GM18499 (cell line): ENCODE measurements around the gene GPBP1L1.
"Not testable (repeated sequence)": the region's sequence is repeated elsewhere in the genome, so short reads cannot be mapped to it uniquely, and the experiment has no call there.

ENCODE experiments used
- ATAC-seq: cut with Tn5 transposase; IDR thresholded peaks from one replicate; pipeline ENCODE4 v1.9.1; 2021; ENCODE audit warnings: moderate number of reproducible peaks; ENCODE audit not compliant: insufficient read depth, unreplicated experiment

Gene GPBP1L1, protein sequence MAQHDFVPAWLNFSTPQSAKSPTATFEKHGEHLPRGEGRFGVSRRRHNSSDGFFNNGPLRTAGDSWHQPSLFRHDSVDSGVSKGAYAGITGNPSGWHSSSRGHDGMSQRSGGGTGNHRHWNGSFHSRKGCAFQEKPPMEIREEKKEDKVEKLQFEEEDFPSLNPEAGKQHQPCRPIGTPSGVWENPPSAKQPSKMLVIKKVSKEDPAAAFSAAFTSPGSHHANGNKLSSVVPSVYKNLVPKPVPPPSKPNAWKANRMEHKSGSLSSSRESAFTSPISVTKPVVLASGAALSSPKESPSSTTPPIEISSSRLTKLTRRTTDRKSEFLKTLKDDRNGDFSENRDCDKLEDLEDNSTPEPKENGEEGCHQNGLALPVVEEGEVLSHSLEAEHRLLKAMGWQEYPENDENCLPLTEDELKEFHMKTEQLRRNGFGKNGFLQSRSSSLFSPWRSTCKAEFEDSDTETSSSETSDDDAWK

DNA sequence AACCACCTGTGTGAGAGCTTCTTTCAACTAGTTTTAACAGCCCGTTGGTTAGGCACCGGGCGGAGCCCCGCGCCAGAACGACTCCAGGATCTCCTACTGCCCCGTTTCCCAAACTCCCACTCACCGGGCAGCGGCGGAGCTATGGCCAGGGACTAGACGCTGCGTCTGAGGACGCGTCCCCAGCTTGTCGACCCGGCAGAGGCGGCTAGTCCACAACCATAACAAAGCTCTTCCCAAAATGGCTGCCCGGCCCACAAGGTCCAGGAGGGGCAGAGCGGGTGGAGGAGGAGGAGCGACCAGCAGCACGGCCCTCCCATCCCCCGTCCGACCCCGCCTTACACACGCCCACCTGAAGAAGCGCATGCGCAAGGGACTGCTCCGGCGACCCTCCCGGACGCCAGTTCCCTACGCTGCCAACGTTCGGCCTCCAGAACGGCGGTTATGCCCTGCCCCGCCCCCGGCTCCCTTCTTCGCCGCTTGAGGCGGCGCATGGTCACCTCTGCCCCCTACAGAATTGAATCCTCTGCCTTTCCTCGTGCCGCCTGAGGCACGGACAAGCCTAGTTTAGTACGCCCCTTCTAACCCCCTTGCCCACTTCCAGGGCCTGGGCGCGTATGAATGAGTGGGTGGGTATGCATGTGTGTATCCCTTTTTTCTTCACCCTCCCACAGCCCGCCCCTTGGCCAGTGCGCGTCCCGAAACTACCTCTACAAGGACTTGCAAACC, at the start of gene GPBP1L1:
TSS of gene GPBP1L1 (minus strand) at position 246 of the 726 bp plus-strand sequence. CDS start 27,446 bp downstream, outside the sequence.
- peak; percentile 33 for ATAC-seq

DNA sequence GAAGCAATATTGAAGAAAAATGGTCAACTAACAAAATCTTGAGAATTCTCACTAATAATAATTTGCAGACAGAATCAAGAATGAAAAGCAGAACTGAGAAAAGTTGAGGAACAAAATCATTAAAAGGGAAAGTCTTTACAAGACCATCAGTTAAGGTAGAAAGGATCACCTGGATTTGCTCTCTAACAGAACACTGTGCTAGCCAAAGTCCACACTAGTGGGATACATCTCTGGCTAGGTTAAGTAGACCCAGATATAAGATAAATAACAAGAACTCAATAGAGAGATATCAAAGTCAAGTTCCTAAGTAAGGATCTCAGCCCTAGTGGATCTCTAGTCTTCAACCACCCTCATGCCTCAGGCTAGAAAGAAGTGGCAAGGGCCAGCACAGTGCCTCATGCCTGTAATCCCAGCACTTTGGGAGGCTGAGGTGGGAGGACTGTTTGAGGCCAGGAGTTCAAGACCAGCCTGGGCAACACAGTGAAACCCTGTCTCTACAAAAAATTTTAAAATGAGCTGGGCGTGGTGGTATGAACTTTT, 44.5 kb upstream of the GPBP1L1 start:
- ATAC-seq, result no peak

DNA sequence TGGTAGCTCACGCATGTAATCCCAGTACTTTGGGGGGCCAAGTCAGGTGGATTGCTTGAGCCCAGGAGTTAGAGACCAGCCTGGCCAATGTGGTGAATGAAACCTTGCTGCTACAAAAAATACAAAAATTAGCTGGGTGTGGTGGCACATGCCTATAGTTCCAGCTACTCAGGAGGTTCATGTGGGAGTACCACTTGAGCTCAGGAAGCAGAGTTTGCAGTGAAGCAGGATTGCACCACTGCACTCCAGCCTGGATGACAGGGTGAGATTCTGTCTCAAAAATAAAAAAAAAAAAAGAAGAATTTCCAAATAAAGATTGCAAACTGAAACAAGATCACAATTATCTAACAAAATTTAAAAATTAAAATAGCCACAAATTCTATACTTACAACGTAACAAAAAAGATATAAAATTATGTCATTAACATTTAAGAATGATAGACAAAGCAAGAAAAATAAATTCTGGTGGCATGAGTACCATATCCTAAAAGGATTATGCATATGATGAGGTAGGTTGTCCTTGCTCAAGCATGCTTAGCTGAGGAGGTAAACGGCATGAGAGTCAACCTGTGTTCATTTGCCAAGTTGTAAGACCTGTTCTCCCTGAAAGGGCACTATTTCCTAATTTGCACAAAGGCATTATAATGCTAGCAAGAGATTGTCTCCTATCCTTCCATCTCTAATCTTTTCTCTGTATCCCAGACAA, 43.9 kb upstream of the GPBP1L1 start:
- ATAC-seq, result no peak

DNA sequence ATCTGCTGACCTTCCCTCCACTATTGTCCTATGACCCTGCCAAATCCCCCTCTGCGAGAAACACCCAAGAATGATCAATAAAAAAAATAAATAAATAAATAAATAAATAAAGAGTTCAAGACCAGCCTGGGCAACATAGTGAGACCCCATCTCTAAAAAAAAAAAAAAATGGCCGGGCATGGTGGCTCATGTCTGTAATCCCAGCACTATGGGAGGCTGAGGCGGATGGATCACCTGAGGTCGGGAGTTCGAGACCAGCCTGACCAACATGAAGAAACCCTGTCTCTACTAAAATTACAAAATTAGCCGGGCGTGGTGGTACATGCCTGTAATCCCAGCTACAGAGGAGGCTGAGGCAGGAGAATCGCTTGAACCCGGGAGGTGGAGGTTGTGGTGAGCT, 39.7 kb upstream of the GPBP1L1 start:
- ATAC-seq, result not testable (repeated sequence)

DNA sequence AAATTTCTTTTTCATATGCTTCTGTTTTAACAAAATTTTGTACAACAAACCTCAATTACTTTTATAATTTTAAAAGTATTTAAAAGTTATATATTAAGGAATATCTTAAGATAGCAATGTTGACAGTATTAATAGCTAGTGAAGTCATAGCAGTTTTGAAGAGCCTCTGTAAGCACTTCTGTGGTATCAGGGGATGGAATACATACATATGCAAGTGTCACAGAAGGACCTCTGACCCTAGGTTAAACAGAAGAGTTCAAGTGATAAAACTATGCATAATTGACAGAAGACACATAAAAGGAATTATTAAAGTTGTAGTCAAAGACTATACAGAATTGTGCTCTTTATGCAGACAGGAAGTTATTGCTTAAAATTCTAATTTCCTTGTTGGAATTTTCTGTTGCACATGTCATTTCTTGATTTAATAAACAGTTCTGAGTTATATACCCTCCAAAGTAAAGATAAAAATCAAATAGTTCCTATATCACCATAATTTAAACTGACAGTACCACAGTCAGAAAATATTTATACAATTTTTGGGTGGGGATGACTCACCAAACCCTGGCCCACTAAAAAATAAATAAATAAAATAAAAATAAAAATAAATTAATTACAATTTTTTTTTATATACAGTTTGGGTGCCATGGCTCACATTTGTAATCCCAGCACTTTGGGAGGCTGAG, 37.1 kb upstream of the GPBP1L1 start:
- no peak for ATAC-seq

DNA sequence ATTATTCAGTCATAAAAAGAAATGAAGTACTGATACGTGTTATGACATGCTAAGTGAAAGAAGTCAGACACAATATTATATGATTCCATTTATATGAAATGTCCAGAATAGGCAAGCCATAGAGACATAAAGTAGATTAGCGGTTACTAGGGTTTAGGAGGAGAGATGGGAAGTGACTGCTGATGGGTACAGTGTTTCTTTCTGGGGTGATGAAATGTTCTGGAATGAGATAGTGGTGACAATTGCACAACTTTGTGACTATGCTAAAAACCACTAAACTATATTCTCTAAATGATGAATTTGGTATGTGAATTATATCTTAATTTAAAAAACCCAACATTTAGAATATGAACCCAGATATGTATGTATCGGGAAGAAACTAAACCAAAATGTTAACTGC, 36.5 kb upstream of the GPBP1L1 start:
- no peak for ATAC-seq

DNA sequence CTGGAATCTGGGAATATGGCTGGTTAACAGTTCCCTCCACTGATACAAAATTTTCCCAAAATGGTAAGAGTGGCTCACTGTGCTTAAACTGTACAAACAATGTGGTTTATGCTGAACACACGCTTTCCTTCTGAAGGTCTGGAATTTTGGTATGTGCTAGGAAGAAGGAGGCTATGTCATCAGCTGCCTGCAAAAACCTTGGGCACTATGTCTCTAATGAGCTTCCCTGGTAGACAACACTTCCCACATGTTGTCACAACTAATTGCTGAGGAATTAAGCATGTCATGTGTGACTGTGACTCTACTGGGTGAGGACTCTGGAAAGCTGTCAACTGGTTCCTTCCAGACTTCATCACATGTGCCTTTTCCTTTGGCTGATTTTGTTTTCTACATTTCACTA, 34.9 kb upstream of the GPBP1L1 start:
- no peak for ATAC-seq

DNA sequence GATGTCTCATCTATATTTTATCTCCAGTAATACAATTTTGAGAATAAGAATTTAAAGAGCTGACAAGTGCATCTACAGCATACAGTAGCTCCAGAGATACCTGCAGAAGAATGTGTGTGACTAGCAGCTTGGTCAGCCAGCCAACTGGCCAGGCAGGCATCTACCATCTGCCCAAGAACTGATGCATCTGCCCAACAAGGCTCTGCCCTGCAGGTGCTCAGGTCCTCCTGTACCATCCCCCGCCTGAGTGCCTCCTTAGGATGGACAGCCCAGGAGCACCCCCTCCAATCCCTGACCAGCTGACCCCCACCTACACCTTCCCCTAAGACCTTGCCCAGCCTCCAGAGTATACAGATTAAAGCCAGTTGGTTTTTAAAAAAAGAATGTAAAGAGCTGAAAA, 32.0 kb upstream of the GPBP1L1 start:
- ATAC-seq, result no peak

DNA sequence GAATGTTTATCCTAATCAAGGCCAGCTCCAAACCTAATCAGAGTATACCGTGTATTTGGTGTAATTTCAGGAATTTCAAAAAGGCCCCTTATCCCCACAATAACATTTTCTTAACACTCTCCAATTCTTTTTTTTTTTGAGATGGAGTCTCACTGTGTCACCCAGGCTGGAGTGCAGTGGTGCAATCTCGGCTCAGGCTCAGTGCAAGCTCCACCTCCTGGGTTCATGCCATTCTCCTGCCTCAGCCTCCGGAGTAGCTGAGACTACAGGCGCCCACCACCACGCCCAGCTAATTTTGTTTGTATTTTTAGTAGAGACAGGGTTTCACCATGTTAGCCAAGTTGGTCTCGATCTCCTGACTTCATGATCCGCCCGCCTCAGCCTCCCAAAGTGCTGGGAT, 31.1 kb upstream of the GPBP1L1 start:
- not testable (repeated sequence) for ATAC-seq

DNA sequence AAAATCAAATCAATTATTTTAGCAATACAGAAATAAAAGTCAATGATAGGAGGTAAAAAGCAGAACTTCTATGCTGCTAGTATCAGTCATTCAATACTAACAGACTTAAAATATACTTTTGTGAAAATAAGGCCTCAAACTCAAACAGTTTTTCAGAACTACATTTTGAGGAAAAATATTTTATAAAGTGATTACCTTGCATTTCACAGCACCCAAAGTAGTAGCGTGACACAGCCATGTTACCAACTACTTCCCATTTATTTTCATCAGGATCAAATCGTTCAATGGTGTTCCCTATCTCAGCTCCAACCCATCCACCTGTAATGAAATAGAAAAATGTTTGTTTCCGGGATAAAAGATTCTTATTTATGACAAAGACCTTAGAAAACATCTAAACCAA, 30.4 kb upstream of the GPBP1L1 start:
- no peak for ATAC-seq

DNA sequence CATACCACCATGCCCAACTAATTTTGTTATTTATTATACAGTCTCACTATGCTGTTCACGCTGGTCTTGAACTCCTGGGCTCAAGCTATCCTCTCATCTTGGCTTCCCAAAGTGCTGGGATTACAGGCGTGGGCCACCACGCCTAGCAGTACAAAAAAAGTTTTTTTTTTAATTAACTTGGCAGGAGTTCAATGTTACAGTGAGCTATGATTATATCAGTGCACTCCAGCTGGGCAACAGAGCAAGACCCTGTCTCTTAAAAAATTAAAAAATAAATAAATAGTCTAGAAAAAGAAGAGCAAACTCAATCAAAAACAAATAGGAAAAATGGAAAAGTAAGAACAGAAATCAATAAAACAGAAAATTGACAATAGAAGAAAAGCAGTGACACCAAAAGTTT, 27.4 kb upstream of the GPBP1L1 start:
- no peak for ATAC-seq

DNA sequence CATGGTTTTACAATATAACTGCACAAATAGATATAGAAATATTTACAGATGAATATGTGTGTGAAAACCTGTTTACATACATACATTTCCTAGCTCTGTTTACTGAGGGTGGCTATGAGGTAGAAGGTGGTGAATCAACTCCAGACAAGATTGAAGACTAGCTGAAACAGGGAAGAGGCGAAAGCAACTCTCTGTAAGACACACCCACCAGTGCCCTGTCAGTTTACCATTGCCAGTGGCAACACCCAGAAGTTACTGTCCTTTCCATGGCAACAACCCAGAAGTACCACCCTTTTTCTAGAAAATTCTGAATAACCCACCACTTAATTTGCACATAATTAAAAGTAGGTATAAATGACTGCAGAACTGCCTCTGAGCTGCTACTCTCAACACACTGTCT, 18.3 kb upstream of the GPBP1L1 start:
- ATAC-seq, result no peak

DNA sequence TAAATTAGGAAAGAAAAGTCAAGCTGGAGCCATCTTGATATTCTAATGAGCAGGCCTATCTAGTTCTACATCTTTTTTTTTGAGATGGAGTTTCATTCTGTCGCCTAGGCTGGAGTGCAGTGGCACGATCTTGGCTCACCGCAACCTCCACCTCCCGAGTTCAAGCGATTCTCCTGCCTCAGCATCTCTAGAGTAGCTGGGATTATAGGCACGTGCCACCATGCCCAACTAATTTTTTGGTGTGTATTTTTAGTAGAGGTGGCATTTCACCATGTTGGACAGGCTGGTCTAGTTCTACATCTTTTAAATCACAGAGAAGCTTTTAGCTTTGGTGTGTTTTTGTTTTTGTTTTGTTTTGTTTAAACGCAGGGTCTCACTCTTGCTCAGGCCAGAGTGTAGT, 8.5 kb upstream of the GPBP1L1 start:
- no peak for ATAC-seq

DNA sequence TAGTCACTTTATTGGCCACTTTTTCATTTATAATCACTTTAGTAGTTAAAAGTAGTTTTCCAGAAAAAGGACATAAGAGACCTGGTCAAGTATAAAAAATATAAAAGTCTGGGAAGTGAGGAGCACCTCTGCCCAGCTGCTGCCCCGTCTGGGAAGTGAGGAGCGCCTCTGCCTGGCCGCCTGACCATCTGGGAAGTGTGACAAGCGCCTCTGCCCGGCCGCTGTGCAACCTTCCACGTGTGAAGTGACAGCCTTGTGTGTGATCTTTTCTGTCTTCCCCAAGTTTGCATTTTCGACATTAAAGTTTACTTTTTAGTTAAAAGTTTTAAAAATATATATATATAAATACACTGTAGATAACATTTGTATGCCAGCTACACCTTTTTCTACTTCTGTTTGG, 7.5 kb upstream of the GPBP1L1 start:
- ATAC-seq, result not testable (repeated sequence)

DNA sequence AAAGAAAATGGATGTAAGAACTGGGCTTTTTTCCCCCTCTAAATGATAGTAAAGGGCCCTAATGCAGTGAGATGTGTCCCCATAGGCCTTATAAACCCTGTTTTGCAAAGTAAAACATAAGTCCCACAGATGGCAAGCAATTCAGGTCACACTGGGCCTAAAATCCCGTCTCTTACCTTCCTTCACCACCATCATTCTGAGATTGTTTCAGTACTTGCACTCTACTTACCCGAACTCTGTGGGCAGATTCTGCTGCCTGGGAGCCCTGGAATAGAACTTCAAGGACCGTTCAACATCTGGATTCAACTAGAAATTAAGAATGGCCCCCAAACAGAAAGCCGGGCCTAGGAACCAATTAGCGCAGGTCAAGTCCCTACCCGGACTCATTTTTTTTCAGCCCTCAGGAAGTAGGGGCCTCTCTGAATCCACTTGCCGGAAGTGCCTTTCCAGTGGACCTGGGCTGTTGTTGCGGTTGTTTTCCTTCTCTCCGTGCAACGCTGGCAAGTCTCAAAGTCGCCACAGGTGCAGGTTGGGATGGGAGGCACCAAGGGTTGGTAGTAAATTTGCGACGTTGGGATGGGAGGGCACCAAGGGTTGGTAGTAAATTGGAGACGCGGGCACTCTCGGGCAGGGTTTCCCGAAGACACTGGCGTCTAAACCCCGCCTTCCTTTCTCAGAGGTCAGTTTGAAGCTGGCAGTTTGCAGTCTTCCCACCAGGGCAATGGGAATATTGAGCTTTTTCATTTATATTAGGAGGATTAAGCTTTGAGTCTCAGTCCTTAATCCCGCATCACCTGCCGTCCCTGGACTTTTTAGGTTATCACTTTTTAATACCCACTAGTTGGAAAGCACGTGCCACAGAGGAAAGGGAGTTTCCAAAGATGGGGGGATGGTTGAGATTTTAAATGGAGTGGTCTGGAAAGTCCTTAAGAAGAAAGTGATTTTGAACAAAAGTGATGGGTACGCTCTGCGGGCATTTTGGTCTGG, 1.7 kb upstream of the GPBP1L1 start, which contains the start of gene TMEM69:
TSS of gene TMEM69 (plus strand) at position 428 of the 987 bp plus-strand sequence. CDS start 2,888 bp downstream, outside the sequence.
- ATAC-seq, result no peak

DNA sequence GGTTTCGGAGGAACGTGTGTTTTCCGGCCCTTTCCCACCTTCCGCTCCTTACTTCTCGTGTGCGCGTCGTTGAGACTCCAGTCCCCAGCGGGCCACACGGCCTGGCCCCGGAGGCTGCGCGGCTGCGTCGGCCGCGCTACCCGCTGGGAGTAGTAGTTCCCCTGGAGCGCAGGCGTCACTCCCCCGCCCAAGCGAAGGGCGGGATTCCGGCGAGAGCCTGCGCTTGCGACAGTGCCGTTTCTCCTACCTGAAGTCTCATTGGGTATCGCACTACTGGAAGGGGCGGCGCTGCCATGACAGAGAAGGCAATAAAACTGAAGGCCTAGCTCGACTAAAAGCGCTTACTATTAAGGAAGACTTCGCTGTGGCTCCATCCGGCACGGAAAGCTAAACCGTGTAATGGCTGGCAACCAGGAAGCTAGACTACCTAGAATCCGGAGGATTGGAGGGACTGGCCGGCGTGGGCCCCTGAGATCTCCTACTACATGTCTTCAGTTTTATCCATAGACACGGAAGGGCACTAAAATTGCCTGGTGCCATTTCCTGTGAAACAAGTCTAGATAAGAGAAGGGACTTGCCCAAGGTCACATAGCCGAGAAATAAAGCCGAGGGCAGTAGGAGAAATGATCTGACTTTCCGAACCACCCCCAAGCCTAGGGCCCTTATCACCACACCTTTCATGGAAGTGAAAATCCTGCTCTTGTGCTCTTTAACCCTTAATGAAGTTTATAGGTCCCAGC, 851 bp upstream of the GPBP1L1 start:
- ATAC-seq, result peak; percentile 56

DNA sequence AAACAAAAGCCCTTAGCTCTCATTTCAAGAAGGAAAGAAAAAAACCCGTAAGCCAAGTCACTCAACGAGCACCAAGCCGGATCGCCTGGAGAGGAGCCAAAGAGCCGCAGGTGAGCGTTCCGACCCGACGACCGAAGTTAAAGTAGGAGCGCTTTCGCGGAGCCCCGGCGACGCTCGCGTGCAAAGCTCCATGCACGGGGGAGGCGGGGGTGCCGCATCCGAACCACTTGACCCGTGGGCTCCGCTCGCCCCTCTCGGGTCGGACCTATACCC, 382 bp downstream of the GPBP1L1 start:
- peak; percentile 3 for ATAC-seq

DNA sequence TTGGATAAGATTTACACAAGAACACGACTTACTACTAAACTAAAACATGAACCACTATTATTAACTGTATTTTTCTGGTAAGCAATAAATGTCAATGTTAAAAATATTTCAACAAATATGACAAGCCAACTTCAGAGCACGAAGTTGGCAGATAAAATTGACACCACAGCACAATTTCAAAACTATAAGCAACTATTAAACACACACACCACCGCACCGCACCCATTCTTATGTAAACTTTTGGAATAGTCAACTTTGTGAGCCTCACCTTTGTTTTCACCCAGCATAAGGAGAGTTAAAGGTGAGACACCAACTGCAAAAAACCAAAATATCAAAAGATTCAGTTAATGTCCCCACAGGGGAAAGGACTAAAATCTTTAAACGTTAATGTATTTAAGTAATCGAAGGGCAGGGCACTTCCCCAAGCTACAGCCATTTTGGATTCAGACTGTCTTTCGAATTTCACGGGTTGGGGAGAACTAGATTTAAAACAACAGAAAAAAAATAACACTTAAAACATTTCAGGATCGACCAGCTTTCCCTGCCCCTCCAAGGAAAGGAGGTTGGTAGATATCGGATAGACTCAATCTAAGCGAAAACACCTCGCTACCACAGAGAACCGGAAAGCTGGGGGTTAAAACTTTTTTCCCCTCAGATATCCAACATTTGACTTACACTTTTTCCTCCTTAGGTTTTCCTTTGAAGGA, 872 bp downstream of the GPBP1L1 start:
- ATAC-seq, result no peak
